Spinal cord (tissue), 10 donors: ENCODE measurements around the gene REX1BD. TPM values are rescaled to one million over a fixed set of nuclear protein-coding genes. Genes with fewer than 3 reads are reported as not detected.
A peak's percentile ranks its signal among the peaks of the same experiment; 100 is the strongest.

Experiments used
- DNase-seq, 6 donors: peaks; one replicate each; pipeline versions ENCODE4 v3.0.0 to v3.0.0-alpha.2; 2013 to 2015; ENCODE audit warnings: low spot score in 6 of 6, low read depth in 4 of 6
- H3K27ac ChIP-seq: one replicate; pipeline ENCODE4 v1.5.1; 2013; ENCODE audit warnings: low read depth, low read length, control low read depth
- H3K27me3 ChIP-seq: one replicate; pipeline ENCODE4 v1.6.1; 2013; ENCODE audit warnings: low read length; ENCODE audit not compliant: control insufficient read depth, insufficient read depth
- H3K36me3 ChIP-seq: one replicate; pipeline ENCODE4 v1.6.1; 2013; ENCODE audit warnings: low read length; ENCODE audit not compliant: control insufficient read depth, insufficient read depth
- H3K4me1 ChIP-seq: one replicate; pipeline ENCODE4 v1.6.1; 2013; ENCODE audit warnings: low read length; ENCODE audit not compliant: control insufficient read depth, insufficient read depth
- H3K4me3 ChIP-seq: one replicate; pipeline ENCODE4 v1.5.1; 2013; ENCODE audit warnings: low read depth, low read length, control low read depth
- H3K9me3 ChIP-seq: one replicate; pipeline ENCODE4 v1.6.1; 2013; ENCODE audit warnings: low read length; ENCODE audit not compliant: control insufficient read depth, insufficient read depth
- WGBS: methylation state at CpG from one replicate; pipeline ENCODE4 v1.1.5; 2013; ENCODE audit warnings: missing lambda C conversion rate; ENCODE audit not compliant: insufficient coverage; 5-methylcytosine and 5-hydroxymethylcytosine counted together
- polyA plus RNA-seq, 2 donors: library from polyadenylated mRNA; unstranded; fragments of 120-200 nt; gene quantifications; one replicate each; pipeline ENCODE4 v1.2.1, GENCODE V29; 2013; ENCODE audit not compliant: insufficient read length in 2 of 2
- total RNA-seq, 2 donors: library from RNA; depleted of rRNA in 1 of 2; stranded (reverse); fragments of 120-200 nt in 1 of 2; fragments of >200 nt in 1 of 2; gene quantifications; one replicate each; pipeline versions ENCODE4 v1.2.3 to v1.2.4, GENCODE V29; 2013 to 2014
- donor health status: healthy.

REX1BD gene
- total and polyA plus RNA-seq, 4 donors: 23.7 to 84.5 (median 71.2) TPM

- Histone ChIP-seq H3K27me3 (no peaks in the 10 kb centered on the region), H3K4me3 (no peak overlapping the region), H3K27ac (no peak overlapping the region), H3K36me3 (no peaks in the 10 kb centered on the region), H3K9me3 (no peaks in the 10 kb centered on the region), H3K4me1 (peaks cover 11% of the 10 kb centered on the region)
- WGBS: 10% methylated on average over 1 of the region's 2 CpGs
- DNase-seq: peak in 1 of 6 donors; percentile 70
Measured at GRCh38 chr19:18626906-18627305, 38.3 kb downstream of the REX1BD start.

DNA sequence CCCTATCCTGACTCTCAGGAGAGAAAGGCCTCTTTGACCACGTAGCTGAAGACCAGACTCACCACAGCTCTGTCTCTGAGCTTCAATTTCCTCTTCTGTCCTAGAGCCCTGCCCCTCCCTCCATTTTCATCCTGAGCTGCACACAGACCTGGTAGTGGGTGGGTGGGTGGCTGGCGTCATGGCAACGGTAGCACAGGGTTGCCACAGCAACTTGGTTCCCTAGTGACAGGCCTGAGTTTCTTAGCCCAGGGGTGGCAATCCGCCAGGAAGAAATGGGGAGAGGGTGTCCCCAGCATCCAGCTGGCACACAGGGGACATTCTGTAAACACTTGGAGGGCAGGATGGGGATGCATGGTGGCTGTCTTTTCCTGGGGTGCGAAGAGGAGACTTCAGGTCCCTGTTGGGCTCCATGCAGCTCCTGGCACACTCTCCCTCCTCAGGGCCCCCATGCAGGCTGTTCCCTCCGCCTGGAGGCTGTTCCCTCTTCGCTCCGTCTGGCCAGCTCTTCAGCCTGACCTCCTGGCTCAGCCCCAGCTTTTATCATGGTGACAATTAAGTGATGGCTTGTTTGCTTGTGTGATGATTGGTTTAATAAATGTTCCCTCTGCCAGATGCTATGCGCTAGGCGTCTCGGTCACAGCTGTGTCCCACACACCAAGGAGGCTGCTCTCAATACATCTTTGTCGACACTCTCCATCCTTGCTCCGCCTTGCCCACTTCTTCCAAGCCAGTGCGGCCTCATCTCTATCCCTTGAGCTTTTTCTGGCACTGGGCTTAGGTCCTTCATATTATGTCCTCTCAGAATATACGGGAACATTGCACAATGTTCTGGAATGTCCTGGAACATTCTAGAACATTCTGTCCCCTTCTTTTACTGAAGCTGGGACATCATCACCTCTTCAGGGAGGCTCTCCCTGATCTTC, 40.8 kb downstream of the REX1BD start:
- WGBS: 25% methylated on average over 10 of the region's 15 CpGs
- H3K9me3 ChIP-seq: no peaks in the 10 kb centered on the region
- no peaks in the 10 kb centered on the region for H3K27me3 ChIP-seq
- H3K27ac ChIP-seq: no peak overlapping the region
- DNase-seq: peak in 2 of 6 donors; percentile 89
- H3K4me1 ChIP-seq: peaks cover 11% of the 10 kb centered on the region
- no peak overlapping the region for H3K4me3 ChIP-seq
- H3K36me3 ChIP-seq: no peaks in the 10 kb centered on the region

DNA sequence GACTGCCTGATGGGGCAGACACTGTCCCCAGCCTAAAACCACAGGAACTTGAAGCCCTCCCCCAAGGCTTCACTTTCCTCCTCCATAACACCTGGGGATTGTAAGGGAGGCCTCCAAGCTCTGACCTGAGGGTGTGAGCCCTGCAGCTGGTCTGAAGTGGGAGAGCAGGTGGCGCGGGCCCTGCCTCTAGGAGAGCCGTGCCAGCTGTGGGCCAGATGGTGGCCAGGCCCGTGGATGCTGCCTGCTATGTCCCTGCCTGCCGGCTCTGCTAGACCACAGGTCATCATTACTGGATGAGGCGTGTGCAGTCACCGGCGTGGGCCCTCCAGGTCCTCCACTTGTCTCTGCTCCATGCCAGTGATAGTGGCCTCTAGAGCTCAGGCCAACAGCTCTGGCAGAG, 44.7 kb downstream of the REX1BD start:
- no peaks in the 10 kb centered on the region for H3K27me3 ChIP-seq
- H3K36me3 ChIP-seq: no peaks in the 10 kb centered on the region
- H3K4me3 ChIP-seq: no peak overlapping the region
- H3K4me1 ChIP-seq: peaks cover 43% of the 10 kb centered on the region
- no peak for DNase-seq
- no peaks in the 10 kb centered on the region for H3K9me3 ChIP-seq
- WGBS: 66% methylated on average over 8 of the region's 8 CpGs
- no peak overlapping the region for H3K27ac ChIP-seq

GRCh38 chr19:18634612-18635297, 46.2 kb downstream of the REX1BD start:
- Histone ChIP-seq H3K4me3 (no peak overlapping the region), H3K4me1 (peaks cover 35% of the 10 kb centered on the region), H3K27ac (no peak overlapping the region), H3K27me3 (no peaks in the 10 kb centered on the region), H3K9me3 (no peaks in the 10 kb centered on the region), H3K36me3 (no peaks in the 10 kb centered on the region)
- peak in 2 of 6 donors; percentile 49 to 58 for DNase-seq
- WGBS: 48% methylated on average over 12 of the region's 12 CpGs

DNA sequence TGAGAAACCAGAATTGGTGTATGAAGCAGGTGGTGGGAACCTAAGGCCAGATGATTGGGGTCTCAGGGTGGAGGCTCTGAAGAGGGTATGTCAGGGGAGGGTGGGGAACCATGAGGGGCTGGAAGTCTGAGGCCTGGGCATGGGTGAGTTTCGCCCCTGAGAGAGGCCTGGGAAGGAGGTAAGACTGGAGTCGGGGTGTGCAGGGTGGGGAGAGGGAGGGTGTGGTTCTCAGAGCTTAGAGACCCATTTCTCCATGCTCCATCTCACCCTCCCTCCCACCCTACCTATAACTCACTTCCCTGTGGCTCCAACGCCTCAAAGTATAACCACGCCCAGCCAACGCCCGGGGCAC, 47.2 kb downstream of the REX1BD start:
- Histone ChIP-seq H3K9me3 (no peaks in the 10 kb centered on the region), H3K4me3 (no peak overlapping the region), H3K27ac (no peak overlapping the region), H3K36me3 (no peaks in the 10 kb centered on the region), H3K27me3 (no peaks in the 10 kb centered on the region), H3K4me1 (peaks cover 34% of the 10 kb centered on the region)
- WGBS: 20% methylated on average over 1 of the region's 6 CpGs
- no peak for DNase-seq

DNA sequence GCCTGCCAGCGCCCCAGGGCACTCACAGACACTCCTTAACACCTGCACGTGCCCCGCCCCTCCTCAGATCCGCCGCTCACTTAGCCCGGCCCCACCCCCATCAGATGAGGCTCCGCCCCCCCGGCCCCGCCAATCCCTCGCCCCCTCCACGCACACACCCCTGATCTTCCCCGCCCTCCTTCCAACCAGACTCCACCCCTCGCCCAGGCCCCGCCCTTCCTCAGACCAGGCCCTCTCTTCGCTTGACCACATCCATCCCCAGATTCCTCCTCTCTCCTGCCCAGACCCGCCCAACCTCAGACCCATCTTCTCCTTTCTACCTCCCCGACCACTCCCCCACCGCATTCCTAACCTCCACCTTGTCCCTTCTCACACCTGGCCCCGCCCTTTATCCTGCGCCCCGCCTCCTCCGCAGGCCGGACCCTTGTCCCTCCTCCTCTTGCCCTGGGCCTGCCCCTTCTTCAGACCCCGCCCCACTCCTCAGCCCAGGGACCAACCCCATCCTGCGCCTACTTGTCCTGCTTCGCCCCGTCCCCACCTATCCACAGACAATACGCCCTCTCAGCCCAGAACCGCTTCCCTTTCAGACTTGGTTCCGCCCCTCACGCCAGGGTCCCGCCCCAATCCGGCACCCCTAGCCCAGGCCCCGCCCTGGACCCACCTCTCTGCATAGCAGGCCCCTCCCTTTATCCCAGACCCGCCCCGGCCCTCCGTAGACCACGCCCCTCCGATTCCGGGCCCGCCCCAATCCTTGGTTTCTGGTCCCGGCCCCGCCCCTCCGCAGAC, 47.8 kb downstream of the REX1BD start:
- 2% methylated on average over 39 of the region's 44 CpGs for WGBS

GRCh38 chr19:18636969-18637629, 48.5 kb downstream of the REX1BD start, which contains the start of gene KLHL26:
KLHL26 (plus strand) TSS chr19:18637028; CDS start chr19:18637055, 27 bp downstream.
- H3K27ac ChIP-seq: peak within 1 kb of the TSS; percentile 86
- H3K9me3 ChIP-seq: no peaks in the 10 kb centered on the region
- no peaks in the 10 kb centered on the region for H3K36me3 ChIP-seq
- DNase-seq: no peak
- WGBS: 2% methylated on average over 47 of the region's 47 CpGs
- peaks cover 34% of the 10 kb centered on the region for H3K4me1 ChIP-seq
- H3K4me3 ChIP-seq: peak within 1 kb of the TSS; percentile 75
- H3K27me3 ChIP-seq: no peaks in the 10 kb centered on the region

More for the DNA sequence above, 47.8 kb downstream of the REX1BD start:
- peak in 4 of 6 donors; percentile 88 to 99 (median 95) for DNase-seq
- Histone ChIP-seq H3K27me3 (no peaks in the 10 kb centered on the region), H3K9me3 (no peaks in the 10 kb centered on the region), H3K27ac (peak overlapping the region; percentile 79), H3K4me3 (peak overlapping the region; percentile 65), H3K4me1 (peaks cover 34% of the 10 kb centered on the region), H3K36me3 (no peaks in the 10 kb centered on the region)

DNA sequence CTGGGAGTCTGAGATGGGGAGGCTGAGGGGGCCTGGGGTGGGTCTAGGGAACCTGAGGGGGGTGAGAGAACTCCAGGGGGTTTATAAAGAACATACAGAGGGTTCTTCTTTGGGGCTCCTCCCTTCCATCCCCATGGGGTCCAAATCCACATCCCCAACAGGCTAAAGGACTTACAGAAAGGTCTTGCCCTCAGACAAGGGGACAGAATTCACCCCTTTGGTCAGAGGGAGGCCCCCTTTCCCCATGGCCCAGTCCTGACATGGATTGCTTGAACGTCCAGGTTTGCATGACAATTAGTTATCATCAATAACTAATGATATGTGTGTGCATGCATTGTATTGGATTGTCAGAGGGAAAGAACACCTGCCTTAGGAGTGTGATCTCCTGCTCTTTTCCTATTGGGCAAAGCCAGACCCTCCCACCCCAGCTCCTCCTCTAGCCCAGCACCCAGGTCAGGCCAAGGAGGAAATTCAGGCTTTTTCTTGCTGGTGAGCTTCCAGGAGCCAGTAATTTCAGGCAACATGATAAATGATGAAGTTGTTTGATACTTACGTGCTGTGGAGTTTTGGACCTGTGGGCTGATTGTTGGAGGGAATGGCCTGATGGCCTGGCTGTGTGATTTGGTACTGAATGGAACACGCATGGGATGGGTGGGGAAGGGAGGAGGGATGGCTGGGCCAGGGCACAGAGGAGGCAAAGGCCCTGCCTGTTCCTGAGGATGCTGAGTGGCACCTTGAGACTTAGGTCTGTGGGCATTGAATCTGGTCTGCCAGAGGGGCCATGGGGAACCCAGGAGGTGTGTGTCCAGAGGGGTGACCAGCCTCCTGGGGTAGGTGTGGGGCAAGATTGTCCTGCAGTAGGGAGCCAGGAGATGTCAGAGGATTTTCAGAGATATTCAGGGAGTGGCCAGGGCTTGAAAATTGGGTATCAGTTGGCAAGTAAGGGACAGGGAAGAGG, 49.4 kb downstream of the REX1BD start:
- WGBS: 44% methylated on average over 2 of the region's 3 CpGs
- H3K4me1 ChIP-seq: peaks cover 34% of the 10 kb centered on the region
- no peaks in the 10 kb centered on the region for H3K36me3 ChIP-seq
- peak in 1 of 6 donors; percentile 28 for DNase-seq
- peak overlapping the region; percentile 75 for H3K4me3 ChIP-seq
- H3K27ac ChIP-seq: peak overlapping the region; percentile 86
- H3K9me3 ChIP-seq: no peaks in the 10 kb centered on the region
- H3K27me3 ChIP-seq: no peaks in the 10 kb centered on the region
